A673 (cell line): ENCODE results near the gene ADAM20. TPM values are rescaled to one million over a fixed set of nuclear protein-coding genes. Genes with fewer than 3 reads are reported as not detected.

Experiments
- BruUV-seq: library from RNA; stranded (reverse); fragments of 400-500 nt; replicated peaks from 2 replicates; lab custom pipeline; 2021; lab: Mats Ljungman, UMichigan
- CTCF ChIA-PET: fragments of 300-600 bp; sonication (Branson Sonifier 250); formaldehyde crosslinking; loops from one replicate; lab custom pipeline; 2022; ENCODE audit warnings: antibody characterized with exemption; lab: Charles Lee
- POLR2A ChIA-PET: fragments of 300-600 bp; sonication (Branson Sonifier 250); formaldehyde crosslinking; loops from one replicate; lab custom pipeline; 2022; ENCODE audit warnings: antibody characterized with exemption; ENCODE audit not compliant: low non-redundant PET; lab: Charles Lee
- DNase-seq: peaks from one replicate; pipeline ENCODE4 v3.0.0-alpha.2; 2015; ENCODE audit warnings: low spot score
- H3K27ac ChIP-seq: fragments of 200-600 bp; sonication (generic); 2 replicates; pipeline ENCODE4 v1.5.1; 2016; ENCODE audit warnings: mixed run types, low read depth, mild to moderate bottlenecking, mixed read lengths, antibody characterized with exemption, low read length; ENCODE audit not compliant: poor library complexity, severe bottlenecking
- H3K27me3 ChIP-seq: fragments of 200-600 bp; sonication (generic); replicated peaks from 2 replicates; pipeline ENCODE4 v1.6.1; 2017; ENCODE audit warnings: mixed run types, low read depth, mild to moderate bottlenecking, mixed read lengths, antibody characterized with exemption, low read length; ENCODE audit not compliant: insufficient read depth, poor library complexity
- H3K36me3 ChIP-seq: fragments of 200-600 bp; sonication (generic); 2 replicates; pipeline ENCODE4 v1.6.1; 2016; ENCODE audit warnings: mixed run types, mild to moderate bottlenecking, mixed read lengths, antibody characterized with exemption, low read length; ENCODE audit not compliant: insufficient read depth, poor library complexity, severe bottlenecking
- H3K4me1 ChIP-seq: fragments of 200-600 bp; sonication (generic); 2 replicates; pipeline ENCODE4 v1.6.1; 2017; ENCODE audit warnings: mixed run types, mild to moderate bottlenecking, mixed read lengths, antibody characterized with exemption, low read length; ENCODE audit not compliant: insufficient read depth, poor library complexity, severe bottlenecking
- H3K4me3 ChIP-seq: fragments of 200-600 bp; sonication (generic); 2 replicates; pipeline ENCODE4 v1.5.1; 2016; ENCODE audit warnings: low read depth, mixed run types, mild to moderate bottlenecking, mixed read lengths, low read length; ENCODE audit not compliant: poor library complexity, severe bottlenecking
- H3K9me3 ChIP-seq: fragments of 200-600 bp; sonication (generic); 2 replicates; pipeline ENCODE4 v1.6.1; 2016; ENCODE audit warnings: mixed run types, low read depth, mild to moderate bottlenecking, mixed read lengths, antibody characterized with exemption, low read length; ENCODE audit not compliant: poor library complexity, severe bottlenecking
- EZH2 ChIP-seq: fragments of 200-600 bp; sonication (generic); IDR thresholded peaks from 2 replicates; pipeline ENCODE4 v1.6.1; 2017; ENCODE audit warnings: borderline replicate concordance, low read depth, mild to moderate bottlenecking, mixed read lengths, antibody characterized with exemption, low read length; ENCODE audit not compliant: poor library complexity, severe bottlenecking
- intact Hi-C: fragments of 100-400 bp; cut with micrococcal nuclease; formaldehyde crosslinking; loops from one replicate; pipeline ENCODE4 v1.10.0; 2022; ENCODE audit not compliant: unreplicated experiment
- total RNA-seq: library from RNA; stranded (reverse); gene quantifications from 2 replicates; pipeline ENCODE4 v1.2.3, GENCODE V29; 2021
- TF ChIP-seq, protein P1 (sequence below): fragments of 300-800, 200-600 bp; sonication (generic); conservative IDR thresholded peaks from 2 replicates; pipeline ENCODE4 v1.5.1; 2017; ENCODE audit warnings: low read depth, mild to moderate bottlenecking, antibody characterized with exemption, low read length, moderate library complexity, mixed read lengths

The ADAM20 gene
- total RNA-seq, 1 experiment from 2014 or later: 0.30 TPM

GRCh38 chr14:70536830-70537229 lies 2.0 kb upstream of the ADAM20 start:
- TF ChIP-seq EZH2: no peak
- TF ChIP-seq, protein P1, sequence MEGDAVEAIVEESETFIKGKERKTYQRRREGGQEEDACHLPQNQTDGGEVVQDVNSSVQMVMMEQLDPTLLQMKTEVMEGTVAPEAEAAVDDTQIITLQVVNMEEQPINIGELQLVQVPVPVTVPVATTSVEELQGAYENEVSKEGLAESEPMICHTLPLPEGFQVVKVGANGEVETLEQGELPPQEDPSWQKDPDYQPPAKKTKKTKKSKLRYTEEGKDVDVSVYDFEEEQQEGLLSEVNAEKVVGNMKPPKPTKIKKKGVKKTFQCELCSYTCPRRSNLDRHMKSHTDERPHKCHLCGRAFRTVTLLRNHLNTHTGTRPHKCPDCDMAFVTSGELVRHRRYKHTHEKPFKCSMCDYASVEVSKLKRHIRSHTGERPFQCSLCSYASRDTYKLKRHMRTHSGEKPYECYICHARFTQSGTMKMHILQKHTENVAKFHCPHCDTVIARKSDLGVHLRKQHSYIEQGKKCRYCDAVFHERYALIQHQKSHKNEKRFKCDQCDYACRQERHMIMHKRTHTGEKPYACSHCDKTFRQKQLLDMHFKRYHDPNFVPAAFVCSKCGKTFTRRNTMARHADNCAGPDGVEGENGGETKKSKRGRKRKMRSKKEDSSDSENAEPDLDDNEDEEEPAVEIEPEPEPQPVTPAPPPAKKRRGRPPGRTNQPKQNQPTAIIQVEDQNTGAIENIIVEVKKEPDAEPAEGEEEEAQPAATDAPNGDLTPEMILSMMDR: no peak
- ChIA-PET CTCF (no interaction called here), POLR2A (no interaction called here)
- H3K4me1 ChIP-seq: no peaks in the 10 kb centered on the region
- intact Hi-C loops: no loop called here
- no TSS peak for BruUV-seq
- H3K36me3 ChIP-seq: no peaks in the 10 kb centered on the region
- H3K4me3 ChIP-seq: no peak overlapping the region
- no peaks in the 10 kb centered on the region for H3K27me3 ChIP-seq
- DNase-seq: no peak
- H3K27ac ChIP-seq: no peak overlapping the region
- no peaks in the 10 kb centered on the region for H3K9me3 ChIP-seq

GRCh38 chr14:70530417-70530816 lies 4.4 kb downstream of the ADAM20 start:
- POLR2A ChIA-PET: no interaction called here
- intact Hi-C loops: no loop called here

GRCh38 chr14:70527501-70528105 lies 7.2 kb downstream of the ADAM20 start:
- Histone ChIP-seq H3K4me3 (no peak overlapping the region), H3K4me1 (no peaks in the 10 kb centered on the region), H3K27ac (no peak overlapping the region), H3K36me3 (no peaks in the 10 kb centered on the region), H3K27me3 (no peaks in the 10 kb centered on the region), H3K9me3 (no peaks in the 10 kb centered on the region)
- ChIA-PET CTCF (no interaction called here), POLR2A (no interaction called here)
- no peak for DNase-seq
- TF ChIP-seq, protein P1: no peak
- no peak for TF ChIP-seq EZH2
- intact Hi-C loops: no loop called here
- no TSS peak for BruUV-seq

More at GRCh38 chr14:70530417-70530816, 4.4 kb downstream of the ADAM20 start:
- no peaks in the 10 kb centered on the region for H3K4me1 ChIP-seq
- no TSS peak for BruUV-seq
- no peaks in the 10 kb centered on the region for H3K27me3 ChIP-seq
- TF ChIP-seq, protein P1: no peak
- TF ChIP-seq EZH2: no peak
- CTCF ChIA-PET: no interaction called here
- no peak overlapping the region for H3K4me3 ChIP-seq
- no peaks in the 10 kb centered on the region for H3K36me3 ChIP-seq
- no peak for DNase-seq
- no peak overlapping the region for H3K27ac ChIP-seq
- no peaks in the 10 kb centered on the region for H3K9me3 ChIP-seq
